T-helper 1 cell treated with Interleukin-12 subunit alpha and Interleukin-12 subunit beta and Interleukin-4 antibody, amounts not matched to agents 30 ng/mL and 1 ng/mL, for 36 hours (primary cell): Measurements from ENCODE around the gene ADAMTS2. TPM values are rescaled to one million over a fixed set of nuclear protein-coding genes. Genes with fewer than 3 reads are reported as not detected.

Experiments used
- intact Hi-C: fragments of 100-400 bp; cut with micrococcal nuclease; formaldehyde crosslinking; loops from one replicate; pipeline ENCODE4 v1.15.1; 2024
- total RNA-seq: library from RNA; stranded (reverse); gene quantifications from 2 replicates; pipeline ENCODE4 v1.2.3, GENCODE V29; 2022

Gene ADAMTS2
- total RNA-seq, 1 donor from 2014 or later, result not detected

- intact Hi-C loops, result no loop called here
These were observed 149.5 kb downstream of the ADAMTS2 start for GRCh38 chr5:179195561-179196404.

GRCh38 chr5:179194941-179195381 lies 150.3 kb downstream of the ADAMTS2 start:
- intact Hi-C loops, result no loop called here

GRCh38 chr5:179194201-179194910 lies 150.9 kb downstream of the ADAMTS2 start:
- intact Hi-C loops, result no loop called here

- intact Hi-C loops, result no loop called here
These were observed 151.5 kb downstream of the ADAMTS2 start for GRCh38 chr5:179193746-179194145.

GRCh38 chr5:179192891-179193470 lies 152.3 kb downstream of the ADAMTS2 start:
- intact Hi-C loops, result no loop called here

- intact Hi-C loops, result no loop called here
These were observed 152.9 kb downstream of the ADAMTS2 start for GRCh38 chr5:179192185-179192890.

- intact Hi-C loops, result no loop called here
These were observed 153.6 kb downstream of the ADAMTS2 start for GRCh38 chr5:179191506-179192184.

- intact Hi-C loops, result no loop called here
These were observed 154.3 kb downstream of the ADAMTS2 start for GRCh38 chr5:179190851-179191505.

GRCh38 chr5:179188636-179189035 lies 156.6 kb downstream of the ADAMTS2 start:
- intact Hi-C loops, result no loop called here

GRCh38 chr5:179187681-179188575 lies 157.3 kb downstream of the ADAMTS2 start:
- intact Hi-C loops, result no loop called here

- intact Hi-C loops, result no loop called here
These were observed 158.0 kb downstream of the ADAMTS2 start for GRCh38 chr5:179187229-179187678.

GRCh38 chr5:179186801-179187200 lies 158.5 kb downstream of the ADAMTS2 start:
- intact Hi-C loops, result no loop called here

- intact Hi-C loops, result no loop called here
These were observed 159.3 kb downstream of the ADAMTS2 start for GRCh38 chr5:179185941-179186411.

- intact Hi-C loops, result no loop called here
These were observed 159.9 kb downstream of the ADAMTS2 start for GRCh38 chr5:179185256-179185940.

- intact Hi-C loops, result no loop called here
These were observed 160.7 kb downstream of the ADAMTS2 start for GRCh38 chr5:179184521-179185050.

GRCh38 chr5:179183481-179183880 lies 161.8 kb downstream of the ADAMTS2 start:
- intact Hi-C loops, result no loop called here

GRCh38 chr5:179182601-179183000 lies 162.7 kb downstream of the ADAMTS2 start:
- intact Hi-C loops, result no loop called here

GRCh38 chr5:179181988-179182387 lies 163.3 kb downstream of the ADAMTS2 start:
- intact Hi-C loops, result no loop called here
